Bone marrow (tissue), 2 donors: ENCODE measurements around the gene KCNN4.
A peak's percentile ranks its signal among the peaks of the same experiment; 100 is the strongest.
"Not testable (repeated sequence)": the region's sequence is repeated elsewhere in the genome, so short reads cannot be mapped to it uniquely, and the experiment has no call there.

ENCODE experiments used
- DNase-seq, 2 donors: peaks; one replicate each; lab custom pipeline; 2025; lab: John Stamatoyannopoulos, UW

The KCNN4 gene

GRCh38 chr19:43780706-43781525 is at the start of gene KCNN4:
TSS of gene KCNN4 (minus strand) at chr19:43780973. CDS start at chr19:43780861, 112 bp downstream.
- peak; percentile 25 to 52 for DNase-seq

GRCh38 chr19:43826787-43827754 is 46.3 kb upstream of the KCNN4 start, which contains the start of gene ZNF283:
TSS of gene ZNF283 (plus strand) at chr19:43827321. CDS start at chr19:43833505, 6,184 bp downstream.
- DNase-seq = peak in 1 of 2 donors; percentile 48

GRCh38 chr19:43824572-43824971 is 43.8 kb upstream of the KCNN4 start:
- DNase-seq = not testable (repeated sequence)

GRCh38 chr19:43823856-43824255 is 43.1 kb upstream of the KCNN4 start:
- not testable (repeated sequence) for DNase-seq

GRCh38 chr19:43820884-43821215 is 40.1 kb upstream of the KCNN4 start:
- DNase-seq = no peak

- DNase-seq = no peak
These were observed 39.5 kb upstream of the KCNN4 start for GRCh38 chr19:43820098-43820883.

- DNase-seq = no peak
These were observed 37.7 kb upstream of the KCNN4 start for GRCh38 chr19:43818500-43818899.

GRCh38 chr19:43817454-43817853 is 36.7 kb upstream of the KCNN4 start:
- not testable (repeated sequence) for DNase-seq

- DNase-seq = no peak
These were observed 34.0 kb upstream of the KCNN4 start for GRCh38 chr19:43814663-43815352.

- no peak for DNase-seq
These were observed 31.9 kb upstream of the KCNN4 start for GRCh38 chr19:43812688-43813087.

- DNase-seq = no peak
These were observed 31.5 kb upstream of the KCNN4 start for GRCh38 chr19:43812259-43812658.

- DNase-seq = no peak
These were observed 31.1 kb upstream of the KCNN4 start for GRCh38 chr19:43811837-43812236.

- peak in 1 of 2 donors; percentile 29 for DNase-seq
These were observed 29.3 kb upstream of the KCNN4 start for GRCh38 chr19:43809762-43810696.

- DNase-seq = no peak
These were observed 26.9 kb upstream of the KCNN4 start for GRCh38 chr19:43807651-43808050.

GRCh38 chr19:43806848-43807247 is 26.1 kb upstream of the KCNN4 start:
- DNase-seq = no peak

GRCh38 chr19:43806401-43806800 is 25.6 kb upstream of the KCNN4 start:
- DNase-seq = not testable (repeated sequence)

- DNase-seq = no peak
These were observed 23.7 kb upstream of the KCNN4 start for GRCh38 chr19:43804432-43804831.

- DNase-seq = no peak
These were observed 21.6 kb upstream of the KCNN4 start, which contains the start of gene LYPD5 for GRCh38 chr19:43802216-43802951. TSS of gene LYPD5 (minus strand) at chr19:43802447. CDS start at chr19:43802380, 67 bp downstream.

- no peak for DNase-seq
These were observed 18.8 kb upstream of the KCNN4 start for GRCh38 chr19:43799502-43800142.
